NCI-H774 (cell line): ENCODE results near the gene CRB3.
"Not testable (repeated sequence)": the region's sequence is repeated elsewhere in the genome, so short reads cannot be mapped to it uniquely, and the experiment has no call there.

Source experiments
- DNase-seq: peaks from one replicate; lab custom pipeline; 2025; lab: John Stamatoyannopoulos, UW

The CRB3 gene

DNA sequence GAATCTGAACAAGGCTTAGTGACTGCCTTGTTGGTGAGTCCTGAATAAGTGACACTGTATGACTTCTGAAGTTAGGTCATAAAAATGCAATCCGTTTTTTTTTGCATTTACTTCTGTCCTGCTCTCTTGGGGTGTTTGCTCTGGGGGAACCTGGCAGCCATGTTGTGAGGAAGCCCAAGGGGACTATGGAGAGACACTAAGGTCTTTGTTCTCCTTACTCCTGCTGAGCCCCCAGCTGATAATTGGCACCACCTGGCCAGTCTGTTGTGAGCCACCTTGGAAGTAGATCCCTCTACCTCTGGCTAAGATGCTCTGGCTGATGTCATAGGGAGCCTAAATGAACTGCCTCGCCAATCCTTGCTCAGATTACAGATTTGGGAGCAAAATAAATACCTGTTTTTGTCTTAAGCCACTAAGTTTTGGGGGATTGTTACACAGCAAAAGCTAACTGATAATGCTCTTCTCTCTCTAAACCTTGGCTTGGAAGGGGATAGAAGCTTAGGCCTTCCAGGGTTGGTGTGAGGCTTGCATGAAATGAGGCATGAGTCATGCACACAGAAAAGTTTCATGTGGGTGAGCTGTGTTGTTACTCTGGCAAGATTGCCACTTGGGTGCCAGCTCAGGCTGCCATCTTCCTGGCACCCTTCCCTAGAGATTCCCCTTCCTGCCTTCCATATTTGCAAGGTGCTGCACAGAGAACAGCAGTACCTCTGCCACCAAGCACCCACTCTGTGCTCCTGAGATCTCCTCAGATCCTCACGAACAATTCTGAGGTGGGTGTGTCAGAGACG lies 27.9 kb downstream of the CRB3 start:
- DNase-seq, result no peak

DNA sequence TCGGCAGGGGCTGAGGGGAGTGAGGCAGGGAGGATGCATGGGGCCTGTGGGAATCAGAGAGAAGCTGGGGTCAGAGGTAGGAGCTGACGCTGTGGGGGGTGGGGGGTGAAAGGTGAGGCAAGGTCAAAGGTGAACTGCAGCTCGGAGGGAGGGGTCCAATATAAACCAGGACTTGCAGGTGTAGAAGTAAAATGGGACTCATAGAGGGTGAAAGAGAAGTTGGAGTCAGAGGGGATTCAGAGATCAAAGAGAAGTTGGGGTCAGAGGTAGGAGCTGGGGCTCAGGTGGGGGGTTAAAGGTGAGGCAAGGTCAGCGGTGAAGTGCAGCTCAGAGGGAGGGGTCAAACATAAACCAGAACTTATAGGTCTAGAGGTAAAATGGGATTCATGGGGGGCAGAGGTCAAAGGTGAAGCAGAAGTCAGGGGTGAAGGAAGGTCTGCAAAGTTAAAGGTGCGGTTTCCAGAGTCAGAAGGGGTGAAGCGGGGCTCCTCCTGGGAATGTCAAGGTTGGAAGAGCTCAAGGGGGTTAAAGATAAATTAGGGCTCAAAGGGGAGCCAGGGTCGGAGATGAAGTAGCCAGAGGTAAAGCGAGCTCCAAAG lies 30.5 kb downstream of the CRB3 start:
- no peak for DNase-seq

DNA sequence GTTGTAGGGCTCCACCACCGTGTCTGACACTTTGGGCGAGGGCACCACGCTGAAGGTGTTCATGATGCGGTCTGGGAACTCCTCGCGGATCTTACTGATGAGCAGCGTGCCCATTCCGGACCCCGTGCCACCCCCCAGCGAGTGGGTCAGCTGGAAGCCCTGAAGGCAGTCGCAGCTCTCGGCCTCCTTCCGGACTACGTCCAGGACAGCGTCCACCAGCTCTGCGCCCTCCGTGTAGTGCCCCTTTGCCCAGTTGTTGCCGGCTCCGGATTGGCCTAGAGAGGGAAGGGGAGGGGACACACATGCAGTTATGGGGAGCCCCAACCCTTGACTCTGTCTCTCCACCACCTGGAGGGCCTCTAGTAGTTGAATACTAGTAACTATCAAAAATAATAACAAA lies 31.9 kb downstream of the CRB3 start:
- DNase-seq, result no peak

DNA sequence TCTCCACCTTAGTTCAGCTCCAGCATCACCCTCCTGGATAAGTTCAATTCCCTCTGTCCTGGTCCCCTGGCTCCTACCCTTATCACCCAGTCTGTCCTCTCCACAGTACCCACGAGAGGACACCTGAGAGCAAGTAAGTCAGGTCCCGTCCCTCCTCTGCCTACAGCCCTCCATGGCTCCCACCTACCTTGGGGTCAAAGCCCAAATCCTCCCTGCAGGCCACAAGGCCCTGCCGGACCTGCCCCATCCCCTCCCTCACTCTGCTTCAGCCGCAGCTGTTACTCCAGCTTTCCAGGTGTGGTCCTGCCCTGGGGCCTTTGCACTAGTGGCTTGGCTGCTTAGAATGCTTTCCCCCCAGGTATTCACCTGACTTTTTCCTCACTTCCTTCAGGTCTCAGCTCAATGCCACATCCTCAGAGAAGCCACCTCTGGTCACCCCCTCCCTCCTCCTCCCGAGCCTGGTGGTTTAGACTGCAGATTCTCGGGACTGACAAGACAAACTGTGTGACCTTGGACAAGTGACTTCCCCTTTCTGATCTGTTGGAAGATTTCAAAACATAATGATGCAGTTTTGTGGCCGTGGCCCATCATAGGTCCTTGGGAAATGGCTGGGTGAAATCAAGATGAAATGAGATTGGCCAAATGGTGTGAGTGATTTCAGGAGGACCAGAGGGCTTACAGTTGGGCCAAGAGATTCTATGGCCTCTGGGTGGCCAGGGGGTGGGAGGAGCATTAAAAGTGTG lies 34.4 kb downstream of the CRB3 start:
- DNase-seq, result no peak

DNA sequence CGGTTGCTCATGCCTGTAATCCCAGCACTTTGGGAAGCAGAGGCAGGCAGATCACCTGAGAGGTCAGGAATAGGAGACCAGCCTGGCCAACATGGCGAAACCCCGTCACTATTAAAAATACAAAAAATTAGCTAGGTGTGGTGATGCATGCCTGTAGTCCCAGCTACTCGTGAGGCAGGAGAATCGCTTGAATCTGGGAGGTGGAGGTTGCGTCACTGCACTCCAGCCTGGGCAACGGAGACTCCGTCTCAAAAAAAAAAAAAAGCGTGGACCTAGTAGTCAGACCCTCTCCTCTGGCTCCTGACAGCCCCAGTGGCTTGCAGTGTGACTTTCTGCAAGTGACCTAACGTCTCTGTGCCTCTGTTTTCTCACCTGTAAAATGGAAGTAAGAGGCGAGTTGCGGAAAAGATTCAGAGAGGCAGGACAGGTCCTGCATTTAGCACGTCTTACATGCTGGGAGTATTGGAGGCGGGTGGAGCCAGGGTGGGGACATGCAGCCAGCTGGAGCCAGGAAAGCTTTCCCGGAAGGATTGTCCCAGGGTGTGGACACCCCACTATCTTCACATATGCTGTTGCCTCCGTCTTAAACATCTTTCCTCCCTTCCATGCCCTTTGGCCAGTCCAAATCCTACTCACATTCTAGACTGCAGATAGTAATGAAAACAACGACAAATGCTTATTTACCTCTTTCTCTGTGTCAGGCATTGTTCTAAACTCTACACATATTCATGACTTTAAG lies 35.1 kb downstream of the CRB3 start:
- DNase-seq, result no peak

DNA sequence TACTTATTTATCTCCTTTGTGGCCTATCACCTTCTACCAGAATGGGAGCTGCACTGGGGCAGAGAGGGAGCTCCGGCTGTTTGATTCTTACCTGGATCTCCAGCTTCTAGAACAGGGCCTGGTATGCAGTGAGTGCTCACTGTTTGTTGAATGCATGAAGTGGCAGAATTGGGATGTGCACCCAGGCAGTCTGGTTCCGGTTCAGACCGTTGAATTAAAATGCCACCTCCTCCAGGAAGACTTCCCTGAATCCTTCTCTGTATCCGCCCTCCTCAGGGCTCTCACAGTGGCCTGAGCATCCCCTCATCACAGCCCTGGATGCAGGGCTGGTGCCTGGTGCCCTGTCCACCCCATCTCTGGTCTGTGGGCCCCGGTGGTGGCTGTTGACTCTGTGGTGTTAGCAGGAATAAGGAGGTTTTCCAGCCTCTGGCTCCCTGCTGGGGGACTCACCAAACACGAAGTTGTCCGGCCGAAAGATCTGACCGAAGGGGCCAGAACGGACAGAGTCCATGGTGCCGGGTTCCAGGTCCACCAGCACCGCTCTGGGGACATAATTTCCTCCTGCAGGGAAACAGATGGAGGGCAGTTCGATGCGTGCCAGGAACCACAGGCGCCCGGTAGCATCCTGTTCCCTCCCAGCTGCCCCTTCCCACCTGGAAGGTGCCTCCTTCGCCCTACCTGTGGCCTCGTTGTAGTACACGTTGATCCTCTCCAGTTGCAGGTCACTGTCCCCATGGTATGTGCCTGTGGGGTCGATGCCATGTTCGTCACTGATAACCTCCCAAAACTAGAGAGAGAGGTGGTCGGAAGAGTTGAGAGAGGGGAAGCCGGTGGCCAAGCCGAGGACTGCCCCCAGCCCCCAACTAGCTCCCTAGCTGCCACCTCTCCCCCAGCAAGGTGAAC lies 37.0 kb downstream of the CRB3 start:
- no peak for DNase-seq

DNA sequence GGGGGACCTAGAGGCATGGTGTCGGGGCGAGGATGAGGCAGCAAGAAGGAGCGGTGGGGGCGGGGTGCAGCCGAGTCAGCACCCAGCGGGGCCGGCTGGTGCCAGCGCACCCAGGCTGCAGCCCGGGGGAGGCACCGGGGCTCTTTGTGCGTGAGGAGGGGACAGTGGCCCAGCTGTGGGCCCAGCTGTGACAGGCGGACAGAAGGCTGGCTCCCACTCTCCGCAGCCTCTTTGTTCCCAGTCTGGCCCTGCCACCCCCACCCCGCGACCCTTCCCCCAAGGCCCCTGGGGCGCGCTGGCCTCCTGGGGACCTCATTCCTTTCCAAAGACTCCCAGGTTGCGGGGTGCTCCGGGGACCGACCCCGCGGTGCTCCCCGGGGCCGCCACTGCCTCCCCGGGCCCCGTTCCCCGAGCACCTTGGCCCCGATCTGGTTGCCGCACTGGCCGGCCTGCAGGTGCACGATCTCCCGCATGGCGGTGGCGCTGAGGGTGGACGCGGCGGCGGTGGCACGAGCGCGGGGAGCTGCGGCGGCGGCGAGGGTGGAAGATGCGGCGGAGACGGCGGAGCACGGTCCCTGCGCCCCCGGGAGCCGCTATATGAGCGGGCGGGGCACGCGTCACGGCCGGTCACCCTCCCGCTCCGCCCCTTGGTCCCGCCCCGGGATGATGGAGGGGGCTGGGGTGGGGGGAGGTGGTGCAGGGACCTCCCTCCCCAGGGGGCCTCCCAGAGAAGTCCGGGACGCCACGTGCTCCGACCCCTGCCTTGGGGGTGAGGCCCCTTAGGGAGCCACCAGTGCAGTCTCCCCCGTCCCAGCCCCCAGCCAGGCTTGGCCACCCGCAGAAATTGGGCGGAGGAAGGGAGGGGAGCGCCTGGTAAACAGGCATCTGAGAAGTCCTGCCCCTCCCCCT lies 37.9 kb downstream of the CRB3 start, which contains the start of gene TUBB4A:
TSS of gene TUBB4A (minus strand) at position 570 of the 909 bp plus-strand sequence. CDS start at position 473, 97 bp downstream.
- no peak for DNase-seq

DNA sequence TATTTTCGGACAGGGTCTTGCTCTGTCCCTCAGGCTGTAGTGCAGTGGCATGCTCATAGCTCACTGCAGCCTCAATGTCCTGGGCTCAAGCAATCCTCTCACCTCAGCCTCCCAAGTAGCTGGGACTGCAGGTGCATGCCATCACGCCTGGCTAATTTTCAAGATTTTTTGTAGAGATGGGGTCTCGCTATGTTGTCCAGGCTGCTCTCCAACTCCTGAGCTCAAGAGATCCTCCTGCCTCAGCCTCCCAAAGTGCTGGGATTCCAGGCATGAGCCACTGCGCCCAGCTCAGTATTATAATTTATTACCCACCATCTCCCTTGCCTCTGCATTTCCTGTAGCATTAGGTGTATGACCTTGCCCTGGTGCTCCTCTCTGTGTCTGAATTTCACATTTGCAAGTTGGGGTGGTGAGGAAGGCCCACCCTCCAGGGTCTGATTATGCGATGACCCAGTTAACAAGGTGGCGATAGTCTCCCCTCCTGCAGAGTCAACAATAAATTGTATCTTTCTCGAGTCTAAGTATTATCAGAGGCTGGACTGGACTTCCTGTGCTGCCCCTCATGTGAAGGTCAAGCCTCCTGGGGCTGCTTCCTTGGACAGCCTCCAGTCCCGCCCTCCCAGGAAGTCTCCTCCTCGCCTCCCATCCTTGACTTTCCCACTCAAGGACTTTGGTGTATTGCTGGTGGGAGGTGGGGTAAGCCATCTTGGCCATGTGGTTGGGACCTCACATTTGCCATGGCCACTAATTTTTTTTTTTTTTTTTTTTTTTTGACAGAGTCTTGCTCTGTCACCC lies 39.5 kb downstream of the CRB3 start:
- no peak for DNase-seq

DNA sequence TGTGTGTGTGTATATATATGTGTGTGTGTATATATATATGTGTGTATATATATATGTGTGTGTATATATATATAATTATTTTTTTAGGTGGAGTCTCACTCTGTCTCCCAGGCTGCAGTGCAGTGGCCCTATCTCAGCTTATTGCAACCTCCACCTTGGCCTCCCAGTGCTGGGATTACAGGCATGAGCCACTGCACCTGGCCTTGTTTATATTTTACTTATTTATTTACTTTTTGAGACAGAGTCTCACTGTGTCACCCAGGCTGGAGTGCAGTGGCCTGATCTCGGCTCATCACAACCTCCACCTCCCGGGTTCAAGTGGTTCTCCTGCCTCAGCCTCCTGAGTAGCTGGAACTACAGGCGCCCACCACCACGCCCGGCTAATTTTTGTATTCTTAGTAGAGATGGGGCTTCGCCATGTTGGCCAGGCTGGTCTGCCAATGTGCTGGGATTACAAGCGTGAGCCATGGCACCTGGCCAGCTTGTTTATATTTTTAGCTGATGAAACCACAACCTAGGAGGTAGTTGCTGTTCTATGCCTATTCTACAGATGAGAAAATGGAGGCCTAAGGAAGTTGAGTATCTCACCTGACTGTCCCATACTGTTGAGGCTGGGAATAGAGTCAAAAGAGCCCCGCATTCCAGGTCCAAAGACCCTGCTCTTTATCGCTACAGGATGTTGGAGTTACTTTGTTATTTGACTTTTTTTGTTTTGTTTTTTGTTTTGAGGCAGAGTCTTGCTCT lies 44.1 kb downstream of the CRB3 start:
- not testable (repeated sequence) for DNase-seq

DNA sequence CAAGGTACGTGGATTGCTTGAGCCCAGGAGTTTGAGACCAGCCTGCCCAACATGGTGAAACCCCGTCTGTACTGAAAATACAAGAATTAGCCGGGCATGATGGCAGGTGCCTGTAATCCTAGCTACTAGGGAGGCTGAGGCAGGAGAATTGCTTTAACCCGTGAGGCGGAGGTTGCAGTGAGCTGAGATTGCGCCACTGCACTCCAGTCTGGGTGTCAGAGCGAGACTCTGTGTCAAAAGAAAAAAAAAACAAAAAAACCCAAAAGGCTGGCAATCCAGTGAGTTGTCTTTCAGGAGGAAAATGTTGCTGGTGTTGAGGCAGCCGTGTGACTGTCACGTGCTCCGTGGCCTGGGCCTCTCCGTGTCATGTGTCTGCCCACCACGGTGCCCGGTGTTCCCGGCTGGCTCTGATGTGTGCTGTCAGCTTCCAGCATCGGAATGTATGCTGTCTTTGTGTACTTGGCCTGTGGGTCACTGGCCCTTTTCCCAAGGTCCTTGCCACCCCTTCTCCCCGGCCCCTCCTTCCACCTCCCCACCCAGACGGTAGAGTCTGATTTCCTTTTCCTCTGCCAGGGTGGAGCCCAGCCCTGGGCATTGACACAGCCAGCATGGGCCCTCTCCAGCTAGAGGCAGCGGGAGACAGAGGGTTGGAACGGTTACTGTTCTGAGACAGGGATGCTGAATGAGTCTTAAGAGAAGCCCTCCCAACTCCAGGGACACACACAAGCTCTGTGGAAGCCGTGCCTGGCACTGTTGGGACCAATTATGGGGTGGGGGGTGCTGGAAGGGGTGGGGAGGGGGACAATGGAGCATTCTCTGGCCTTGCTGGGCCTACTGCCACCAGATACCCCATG lies 45.3 kb downstream of the CRB3 start:
- no peak for DNase-seq

DNA sequence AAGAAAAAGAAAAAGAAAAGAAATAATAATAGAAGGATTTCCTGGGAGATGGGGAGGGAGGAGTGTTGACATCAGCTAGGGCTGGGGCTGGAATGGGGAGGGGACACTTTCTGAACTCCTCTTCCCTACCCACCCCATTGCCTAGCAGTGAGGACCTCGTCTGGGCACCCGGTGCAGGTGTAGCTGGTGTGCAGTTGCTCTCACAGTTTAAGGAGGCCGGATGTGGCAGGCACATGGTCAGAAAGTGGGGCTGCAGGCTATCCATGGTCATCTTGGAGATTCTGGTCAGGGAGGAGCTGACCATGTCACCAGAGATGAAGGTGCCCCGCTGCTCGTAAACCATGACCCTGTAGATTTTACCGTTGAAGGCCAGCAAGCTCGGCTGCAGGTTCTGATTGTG lies 46.5 kb downstream of the CRB3 start:
- no peak for DNase-seq

DNA sequence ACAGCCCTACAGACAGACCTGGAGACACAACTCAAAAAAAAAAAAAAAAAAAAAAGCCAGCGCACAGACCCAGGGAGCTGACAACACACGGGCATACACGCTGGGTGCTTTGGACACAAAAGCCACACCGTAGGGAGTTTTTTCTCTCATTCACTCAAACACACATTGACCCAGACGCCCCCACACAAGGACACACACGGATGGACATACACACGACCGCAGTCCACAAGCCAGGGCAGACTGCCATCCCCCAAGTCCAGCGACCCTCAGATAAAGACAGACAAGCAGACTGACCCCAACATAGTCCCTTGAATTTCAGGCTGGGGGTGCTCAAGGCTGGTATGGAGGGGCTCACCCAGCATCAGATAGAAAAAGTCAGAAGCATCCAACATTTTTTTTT lies 50.0 kb downstream of the CRB3 start:
- no peak for DNase-seq

DNA sequence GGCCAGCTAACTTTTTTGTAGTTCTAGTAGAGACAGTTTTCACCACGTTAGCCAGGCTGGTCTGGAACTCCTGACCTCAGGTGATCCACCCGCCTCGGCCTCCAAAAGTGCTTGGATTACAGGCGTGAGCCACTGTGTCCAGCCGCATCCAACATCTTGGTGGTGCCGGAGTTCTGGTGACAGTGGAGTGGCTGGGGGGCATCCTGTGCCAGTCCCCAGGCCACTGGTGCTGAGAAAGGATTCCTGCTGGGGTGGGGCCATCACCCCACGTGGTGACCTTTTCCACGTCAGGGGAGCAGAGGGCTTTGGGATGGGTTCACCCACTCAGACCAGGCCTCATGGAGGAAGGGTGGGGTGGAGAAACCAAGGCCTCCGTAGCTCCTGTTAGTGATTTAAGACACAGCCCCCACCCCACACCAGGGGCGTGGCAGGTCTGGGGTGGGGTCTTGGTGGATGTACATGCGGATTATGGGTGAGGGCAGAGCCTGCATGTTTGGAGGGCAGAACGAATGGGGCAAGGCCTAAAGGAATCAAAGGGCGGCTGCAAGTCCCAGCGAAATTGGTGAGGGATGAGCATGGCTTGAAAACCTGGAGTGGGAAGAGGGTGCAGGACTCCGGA lies 51.0 kb downstream of the CRB3 start:
- DNase-seq, result no peak

DNA sequence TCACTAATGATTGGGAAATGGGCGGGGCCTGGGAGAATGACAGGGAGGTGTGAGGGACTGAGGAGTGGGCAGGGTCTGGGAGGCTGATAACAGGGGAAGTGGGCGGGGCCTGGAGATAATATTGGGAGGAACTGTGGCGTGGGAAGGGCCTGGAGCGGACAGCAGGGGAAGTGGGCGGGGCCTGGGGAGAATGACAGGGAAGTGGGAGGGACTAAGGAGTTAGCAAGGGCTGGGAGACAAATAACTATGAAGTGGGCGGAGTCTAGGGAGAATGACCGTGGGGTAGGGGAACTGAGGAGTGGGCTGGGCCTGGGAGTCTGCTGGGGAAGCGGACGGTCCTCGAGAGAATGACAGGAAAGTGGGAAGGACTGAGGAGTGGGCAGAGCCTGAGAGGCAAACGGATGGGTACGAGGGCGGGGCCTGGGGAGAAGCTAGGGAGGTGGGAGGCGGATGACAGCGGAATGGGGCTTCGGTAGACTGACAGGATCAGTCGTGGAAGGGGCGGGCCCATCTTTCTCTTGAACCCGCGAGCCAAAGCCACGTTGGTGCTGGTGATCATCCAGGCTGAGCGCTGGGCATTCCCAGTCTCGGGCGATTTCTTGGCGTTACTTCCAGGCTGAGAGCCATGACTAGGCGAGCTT lies 52.1 kb downstream of the CRB3 start:
- peak; percentile 93 for DNase-seq
